ENCODE results near the gene ARHGAP28.

DNA sequence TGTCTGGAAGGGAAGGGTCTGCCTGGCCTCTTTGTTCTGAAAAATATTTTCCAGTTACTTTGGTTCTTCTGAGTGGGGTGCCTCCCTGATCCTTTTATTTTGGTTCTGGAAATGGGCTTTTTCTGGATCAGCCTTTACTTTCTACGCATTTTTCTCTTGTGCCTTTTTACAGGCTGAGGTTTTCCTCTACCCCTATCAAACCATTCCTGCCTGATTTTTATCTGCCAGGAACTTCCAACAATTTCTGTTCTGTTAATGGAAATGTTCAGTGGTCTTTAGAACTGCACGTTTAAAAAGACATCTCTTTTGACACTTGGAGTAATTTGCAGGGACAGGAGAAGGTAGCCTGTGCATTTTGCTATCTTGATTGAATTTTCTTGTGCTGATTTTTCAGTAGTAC lies 113.8 kb downstream of the ARHGAP28 start:
- no peak for TF ChIP-seq POLR2AphosphoS5 (IDR thresholded peaks at IDR 0.05)
- TF ChIP-seq, protein P1, sequence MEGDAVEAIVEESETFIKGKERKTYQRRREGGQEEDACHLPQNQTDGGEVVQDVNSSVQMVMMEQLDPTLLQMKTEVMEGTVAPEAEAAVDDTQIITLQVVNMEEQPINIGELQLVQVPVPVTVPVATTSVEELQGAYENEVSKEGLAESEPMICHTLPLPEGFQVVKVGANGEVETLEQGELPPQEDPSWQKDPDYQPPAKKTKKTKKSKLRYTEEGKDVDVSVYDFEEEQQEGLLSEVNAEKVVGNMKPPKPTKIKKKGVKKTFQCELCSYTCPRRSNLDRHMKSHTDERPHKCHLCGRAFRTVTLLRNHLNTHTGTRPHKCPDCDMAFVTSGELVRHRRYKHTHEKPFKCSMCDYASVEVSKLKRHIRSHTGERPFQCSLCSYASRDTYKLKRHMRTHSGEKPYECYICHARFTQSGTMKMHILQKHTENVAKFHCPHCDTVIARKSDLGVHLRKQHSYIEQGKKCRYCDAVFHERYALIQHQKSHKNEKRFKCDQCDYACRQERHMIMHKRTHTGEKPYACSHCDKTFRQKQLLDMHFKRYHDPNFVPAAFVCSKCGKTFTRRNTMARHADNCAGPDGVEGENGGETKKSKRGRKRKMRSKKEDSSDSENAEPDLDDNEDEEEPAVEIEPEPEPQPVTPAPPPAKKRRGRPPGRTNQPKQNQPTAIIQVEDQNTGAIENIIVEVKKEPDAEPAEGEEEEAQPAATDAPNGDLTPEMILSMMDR (IDR thresholded peaks at IDR 0.05): no peak
